WTC11 (cell line): ENCODE measurements around the gene EEA1. TPM values are rescaled to one million over a fixed set of nuclear protein-coding genes. Genes with fewer than 3 reads are reported as not detected.

Experiments used
- ATAC-seq: fragments of 200-7000 bp; cut with Tn5 transposase; 2 replicates; pipeline ENCODE4 v1.10.0; 2021; ENCODE audit warnings: mild to moderate bottlenecking, moderate library complexity
- CTCF ChIA-PET: fragments of 300-600 bp; sonication (Branson Sonifier 250); formaldehyde crosslinking; loops from one replicate; lab custom pipeline; 2021; ENCODE audit warnings: antibody characterized with exemption; lab: Charles Lee
- POLR2A ChIA-PET: fragments of 350-600 bp; sonication (Branson Sonifier 250); formaldehyde crosslinking; loops from one replicate; lab custom pipeline; 2021; ENCODE audit warnings: antibody characterized with exemption; lab: Charles Lee
- DNase-seq: peaks from one replicate; pipeline ENCODE4 v3.0.0; 2021; ENCODE audit warnings: low spot score
- H3K27ac Mint-ChIP-seq: 2 replicates; pipeline ENCODE4 v1.8.0; 2021; ENCODE audit warnings: mixed read lengths
- H3K27me3 Mint-ChIP-seq: 2 replicates; pipeline ENCODE4 v1.8.0; 2021; ENCODE audit warnings: low read depth, mild to moderate bottlenecking, moderate library complexity, mixed read lengths
- H3K36me3 Mint-ChIP-seq: 2 replicates; pipeline ENCODE4 v1.8.0; 2021; ENCODE audit warnings: mixed read lengths
- H3K4me1 Mint-ChIP-seq: 2 replicates; pipeline ENCODE4 v1.8.0; 2022; ENCODE audit warnings: mixed read lengths
- H3K4me3 Mint-ChIP-seq: 2 replicates; pipeline ENCODE4 v1.8.0; 2021; ENCODE audit warnings: mild to moderate bottlenecking, moderate library complexity, mixed read lengths
- H3K9me3 Mint-ChIP-seq: 2 replicates; pipeline ENCODE4 v1.8.0; 2021; ENCODE audit warnings: mixed read lengths
- AR ChIP-seq: fragments of 250-450 bp; sonication (Bioruptor Pico); IDR thresholded peaks from 2 replicates; pipeline ENCODE4 v1.9.0; 2021; ENCODE audit warnings: mild to moderate bottlenecking
- CBFB ChIP-seq: sonication (generic); formaldehyde crosslinking; IDR thresholded peaks from 2 replicates; pipeline ENCODE4 v1.8.1; 2022; ENCODE audit warnings: mild to moderate bottlenecking, low read depth, missing genetic modification reagents
- CREM ChIP-seq: sonication (generic); formaldehyde crosslinking; IDR thresholded peaks from 2 replicates; pipeline ENCODE4 v1.8.1; 2022; ENCODE audit warnings: mild to moderate bottlenecking, missing genetic modification reagents, moderate library complexity
- GRHL2 ChIP-seq: fragments of 250-450 bp; sonication (Bioruptor Pico); IDR thresholded peaks from 2 replicates; pipeline ENCODE4 v1.8.0; 2022; ENCODE audit warnings: mild to moderate bottlenecking, moderate library complexity; ENCODE audit not compliant: insufficient replicate concordance, severe bottlenecking
- KAT7 ChIP-seq: sonication (generic); formaldehyde crosslinking; IDR thresholded peaks from 2 replicates; pipeline ENCODE4 v1.8.1; 2023; ENCODE audit warnings: missing genetic modification reagents, mild to moderate bottlenecking, borderline replicate concordance
- PREB ChIP-seq: sonication (generic); formaldehyde crosslinking; IDR thresholded peaks from 2 replicates; pipeline ENCODE4 v1.8.1; 2022; ENCODE audit warnings: mild to moderate bottlenecking, missing genetic modification reagents, moderate library complexity, borderline replicate concordance
- PRRX2 ChIP-seq: fragments of 250-450 bp; sonication (Bioruptor Pico); IDR thresholded peaks from 2 replicates; pipeline ENCODE4 v1.8.0; 2021; ENCODE audit warnings: mild to moderate bottlenecking
- RORB ChIP-seq: fragments of 250-450 bp; sonication (Bioruptor Pico); IDR thresholded peaks from 2 replicates; pipeline ENCODE4 v1.9.0; 2021; ENCODE audit warnings: mild to moderate bottlenecking
- total RNA-seq: library from RNA; stranded (reverse); gene quantifications from 3 replicates; pipeline ENCODE4 v1.2.3, GENCODE V29; 2021
- TF ChIP-seq, protein P1 (sequence below): sonication (generic); formaldehyde crosslinking; IDR thresholded peaks from 2 replicates; pipeline ENCODE4 v1.8.1; 2022; ENCODE audit warnings: low read depth, mild to moderate bottlenecking, moderate library complexity, missing genetic modification reagents, borderline replicate concordance
- TF ChIP-seq, protein P2 (sequence below): sonication (generic); formaldehyde crosslinking; IDR thresholded peaks from 2 replicates; pipeline ENCODE4 v1.8.1; 2023; ENCODE audit warnings: mild to moderate bottlenecking, missing genetic modification reagents
- TF ChIP-seq, protein P3 (sequence below): sonication (generic); formaldehyde crosslinking; IDR thresholded peaks from 2 replicates; pipeline ENCODE4 v1.8.1; 2022; ENCODE audit warnings: missing genetic modification reagents, borderline replicate concordance
- TF ChIP-seq, protein P4 (sequence below): sonication (generic); formaldehyde crosslinking; IDR thresholded peaks from 2 replicates; pipeline ENCODE4 v1.8.0; 2022; ENCODE audit warnings: missing genetic modification reagents
- TF ChIP-seq, protein P5 (sequence below): fragments of 250-450 bp; sonication (Bioruptor Pico); IDR thresholded peaks from 2 replicates; pipeline ENCODE4 v2.1.2; 2022; ENCODE audit warnings: mild to moderate bottlenecking, moderate library complexity

The EEA1 gene
- total RNA-seq, 1 experiment from 2014 or later = 20.3 TPM

GRCh38 chr12:92733181-92733580, 195.9 kb downstream of the EEA1 start (continued):
- no peak for TF ChIP-seq AR (CRISPR knock-in tag)
- TF ChIP-seq CBFB (CRISPR knock-in tag) = no peak
- TF ChIP-seq, protein P1, sequence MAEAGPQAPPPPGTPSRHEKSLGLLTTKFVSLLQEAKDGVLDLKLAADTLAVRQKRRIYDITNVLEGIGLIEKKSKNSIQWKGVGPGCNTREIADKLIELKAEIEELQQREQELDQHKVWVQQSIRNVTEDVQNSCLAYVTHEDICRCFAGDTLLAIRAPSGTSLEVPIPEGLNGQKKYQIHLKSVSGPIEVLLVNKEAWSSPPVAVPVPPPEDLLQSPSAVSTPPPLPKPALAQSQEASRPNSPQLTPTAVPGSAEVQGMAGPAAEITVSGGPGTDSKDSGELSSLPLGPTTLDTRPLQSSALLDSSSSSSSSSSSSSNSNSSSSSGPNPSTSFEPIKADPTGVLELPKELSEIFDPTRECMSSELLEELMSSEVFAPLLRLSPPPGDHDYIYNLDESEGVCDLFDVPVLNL (CRISPR knock-in tag) = no peak
- no peak for TF ChIP-seq PREB
- TF ChIP-seq, protein P2, sequence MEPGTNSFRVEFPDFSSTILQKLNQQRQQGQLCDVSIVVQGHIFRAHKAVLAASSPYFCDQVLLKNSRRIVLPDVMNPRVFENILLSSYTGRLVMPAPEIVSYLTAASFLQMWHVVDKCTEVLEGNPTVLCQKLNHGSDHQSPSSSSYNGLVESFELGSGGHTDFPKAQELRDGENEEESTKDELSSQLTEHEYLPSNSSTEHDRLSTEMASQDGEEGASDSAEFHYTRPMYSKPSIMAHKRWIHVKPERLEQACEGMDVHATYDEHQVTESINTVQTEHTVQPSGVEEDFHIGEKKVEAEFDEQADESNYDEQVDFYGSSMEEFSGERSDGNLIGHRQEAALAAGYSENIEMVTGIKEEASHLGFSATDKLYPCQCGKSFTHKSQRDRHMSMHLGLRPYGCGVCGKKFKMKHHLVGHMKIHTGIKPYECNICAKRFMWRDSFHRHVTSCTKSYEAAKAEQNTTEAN (CRISPR knock-in tag) = no peak
- TF ChIP-seq, protein P3, sequence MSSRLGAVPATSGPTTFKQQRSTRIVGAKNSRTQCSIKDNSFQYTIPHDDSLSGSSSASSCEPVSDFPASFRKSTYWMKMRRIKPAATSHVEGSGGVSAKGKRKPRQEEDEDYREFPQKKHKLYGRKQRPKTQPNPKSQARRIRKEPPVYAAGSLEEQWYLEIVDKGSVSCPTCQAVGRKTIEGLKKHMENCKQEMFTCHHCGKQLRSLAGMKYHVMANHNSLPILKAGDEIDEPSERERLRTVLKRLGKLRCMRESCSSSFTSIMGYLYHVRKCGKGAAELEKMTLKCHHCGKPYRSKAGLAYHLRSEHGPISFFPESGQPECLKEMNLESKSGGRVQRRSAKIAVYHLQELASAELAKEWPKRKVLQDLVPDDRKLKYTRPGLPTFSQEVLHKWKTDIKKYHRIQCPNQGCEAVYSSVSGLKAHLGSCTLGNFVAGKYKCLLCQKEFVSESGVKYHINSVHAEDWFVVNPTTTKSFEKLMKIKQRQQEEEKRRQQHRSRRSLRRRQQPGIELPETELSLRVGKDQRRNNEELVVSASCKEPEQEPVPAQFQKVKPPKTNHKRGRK (CRISPR knock-in tag) = no peak

DNA sequence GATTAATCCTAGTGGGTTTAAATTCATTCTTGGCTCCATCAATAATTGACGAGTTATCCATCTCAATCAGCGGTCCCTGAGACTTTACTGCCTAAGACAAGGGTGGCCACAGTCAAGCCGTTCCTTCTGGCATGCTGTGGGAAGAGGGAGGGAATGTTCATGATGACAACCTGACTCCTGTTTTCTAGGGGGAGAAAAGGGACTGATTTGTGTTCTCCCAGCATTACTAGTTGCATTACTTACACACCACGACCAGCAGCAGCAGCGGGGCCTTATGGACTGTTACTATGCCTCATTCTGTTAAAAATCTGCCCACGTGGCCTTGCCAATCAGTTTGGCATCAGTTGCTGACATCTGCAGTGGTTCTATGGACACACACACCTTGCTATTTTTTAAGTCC, 196.4 kb downstream of the EEA1 start:
- ChIA-PET POLR2A (no interaction called here), CTCF (no interaction called here)
- Mint-ChIP-seq H3K27ac (no peak overlapping the region), H3K36me3 (no peaks in the 10 kb centered on the region), H3K4me3 (no peak overlapping the region), H3K4me1 (peaks cover 16% of the 10 kb centered on the region), H3K9me3 (0 out of 2 replicates have a peak, but pooled peaks cover 3% of the 10 kb centered on the region), H3K27me3 (no peaks in the 10 kb centered on the region)
- TF ChIP-seq, protein P4, sequence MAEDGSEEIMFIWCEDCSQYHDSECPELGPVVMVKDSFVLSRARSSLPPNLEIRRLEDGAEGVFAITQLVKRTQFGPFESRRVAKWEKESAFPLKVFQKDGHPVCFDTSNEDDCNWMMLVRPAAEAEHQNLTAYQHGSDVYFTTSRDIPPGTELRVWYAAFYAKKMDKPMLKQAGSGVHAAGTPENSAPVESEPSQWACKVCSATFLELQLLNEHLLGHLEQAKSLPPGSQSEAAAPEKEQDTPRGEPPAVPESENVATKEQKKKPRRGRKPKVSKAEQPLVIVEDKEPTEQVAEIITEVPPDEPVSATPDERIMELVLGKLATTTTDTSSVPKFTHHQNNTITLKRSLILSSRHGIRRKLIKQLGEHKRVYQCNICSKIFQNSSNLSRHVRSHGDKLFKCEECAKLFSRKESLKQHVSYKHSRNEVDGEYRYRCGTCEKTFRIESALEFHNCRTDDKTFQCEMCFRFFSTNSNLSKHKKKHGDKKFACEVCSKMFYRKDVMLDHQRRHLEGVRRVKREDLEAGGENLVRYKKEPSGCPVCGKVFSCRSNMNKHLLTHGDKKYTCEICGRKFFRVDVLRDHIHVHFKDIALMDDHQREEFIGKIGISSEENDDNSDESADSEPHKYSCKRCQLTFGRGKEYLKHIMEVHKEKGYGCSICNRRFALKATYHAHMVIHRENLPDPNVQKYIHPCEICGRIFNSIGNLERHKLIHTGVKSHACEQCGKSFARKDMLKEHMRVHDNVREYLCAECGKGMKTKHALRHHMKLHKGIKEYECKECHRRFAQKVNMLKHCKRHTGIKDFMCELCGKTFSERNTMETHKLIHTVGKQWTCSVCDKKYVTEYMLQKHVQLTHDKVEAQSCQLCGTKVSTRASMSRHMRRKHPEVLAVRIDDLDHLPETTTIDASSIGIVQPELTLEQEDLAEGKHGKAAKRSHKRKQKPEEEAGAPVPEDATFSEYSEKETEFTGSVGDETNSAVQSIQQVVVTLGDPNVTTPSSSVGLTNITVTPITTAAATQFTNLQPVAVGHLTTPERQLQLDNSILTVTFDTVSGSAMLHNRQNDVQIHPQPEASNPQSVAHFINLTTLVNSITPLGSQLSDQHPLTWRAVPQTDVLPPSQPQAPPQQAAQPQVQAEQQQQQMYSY = no peak
- no peak for TF ChIP-seq KAT7 (CRISPR knock-in tag)
- TF ChIP-seq, protein P5, sequence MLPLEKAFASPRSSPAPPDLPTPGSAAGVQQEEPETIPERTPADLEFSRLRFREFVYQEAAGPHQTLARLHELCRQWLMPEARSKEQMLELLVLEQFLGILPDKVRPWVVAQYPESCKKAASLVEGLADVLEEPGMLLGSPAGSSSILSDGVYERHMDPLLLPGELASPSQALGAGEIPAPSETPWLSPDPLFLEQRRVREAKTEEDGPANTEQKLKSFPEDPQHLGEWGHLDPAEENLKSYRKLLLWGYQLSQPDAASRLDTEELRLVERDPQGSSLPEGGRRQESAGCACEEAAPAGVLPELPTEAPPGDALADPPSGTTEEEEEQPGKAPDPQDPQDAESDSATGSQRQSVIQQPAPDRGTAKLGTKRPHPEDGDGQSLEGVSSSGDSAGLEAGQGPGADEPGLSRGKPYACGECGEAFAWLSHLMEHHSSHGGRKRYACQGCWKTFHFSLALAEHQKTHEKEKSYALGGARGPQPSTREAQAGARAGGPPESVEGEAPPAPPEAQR = no peak
- TF ChIP-seq PRRX2 = no peak
- TF ChIP-seq CREM (CRISPR knock-in tag) = no peak
- TF ChIP-seq GRHL2 (CRISPR knock-in tag) = no peak
- no peak for TF ChIP-seq RORB (CRISPR knock-in tag)
- no peak for ATAC-seq
- DNase-seq = no peak
